B cell (primary cell): ENCODE data around the gene PCDH10. TPM values are rescaled to one million over a fixed set of nuclear protein-coding genes. Genes with fewer than 3 reads are reported as not detected.

Experiments
- ATAC-seq: fragments of 200-7000 bp; cut with Tn5 transposase; one replicate; pipeline ENCODE4 v1.10.0; 2021; ENCODE audit warnings: low read depth, mild to moderate bottlenecking, moderate number of reproducible peaks, moderate library complexity
- CTCF ChIA-PET: fragments of 350-600 bp; sonication (Branson Sonifier 250); formaldehyde crosslinking; loops from one replicate; lab custom pipeline; 2021; ENCODE audit warnings: antibody characterized with exemption, inconsistent platforms; lab: Charles Lee
- POLR2A ChIA-PET: fragments of 350-600 bp; sonication (Branson Sonifier 250); formaldehyde crosslinking; loops from one replicate; lab custom pipeline; 2021; ENCODE audit warnings: antibody characterized with exemption; lab: Charles Lee
- DNase-seq: peaks from one replicate; pipeline ENCODE4 v3.0.0; 2013
- H2AFZ ChIP-seq: 2 replicates; pipeline ENCODE4 v1.6.1; 2012; ENCODE audit warnings: mild to moderate bottlenecking, low read depth, low read length; ENCODE audit not compliant: insufficient read depth, poor library complexity, severe bottlenecking
- H3K27ac ChIP-seq, 2 donors: 1 replicate in 1 of 2; 2 replicates in 1 of 2; pipeline ENCODE4 v1.5.1; 2012 to 2013; ENCODE audit warnings: low read length in 2 of 2, mild to moderate bottlenecking in 2 of 2, moderate library complexity in 1 of 2
- H3K27me3 ChIP-seq, 4 experiments: fragments of 200-600 bp in 1 of 4; sonication (generic) in 1 of 4; replicated peaks in 1 of 4; 1 replicate in 2 of 4; 2 replicates in 2 of 4; pipeline versions ENCODE4 v1.6.1 to v1.7.0; 2013 to 2016; ENCODE audit warnings: low read length in 3 of 4, mild to moderate bottlenecking in 2 of 4, mixed read lengths in 1 of 4, moderate library complexity in 1 of 4; ENCODE audit not compliant: insufficient read depth in 4 of 4, control insufficient read depth in 3 of 4; ENCODE audit errors: control extremely low read depth in 1 of 4
- H3K36me3 ChIP-seq, 2 experiments: replicated peaks in 1 of 2; 1 replicate in 1 of 2; 2 replicates in 1 of 2; pipeline versions ENCODE4 v1.6.1 to v1.7.1; 2013; ENCODE audit warnings: low read length in 1 of 2; ENCODE audit not compliant: insufficient read depth in 2 of 2, control insufficient read depth in 1 of 2; ENCODE audit errors: control extremely low read depth in 1 of 2, extremely low read depth in 1 of 2
- H3K4me1 ChIP-seq, 2 donors: fragments of 200-600 bp in 1 of 2; sonication (generic) in 1 of 2; 1 replicate in 1 of 2; 2 replicates in 1 of 2; pipeline versions ENCODE4 v1.5.1 to v1.6.1; 2013 to 2017; ENCODE audit warnings: low read length in 2 of 2; ENCODE audit not compliant: control insufficient read depth in 2 of 2, insufficient read depth in 2 of 2
- H3K4me2 ChIP-seq: replicated peaks from 2 replicates; pipeline ENCODE3; 2012; ENCODE audit warnings: mild to moderate bottlenecking, low read depth, low read length; ENCODE audit not compliant: poor library complexity, severe bottlenecking
- H3K4me3 ChIP-seq, 5 experiments: fragments of 200-600 bp in 1 of 5; sonication (generic) in 1 of 5; 1 replicate in 3 of 5; 2 replicates in 2 of 5; pipeline versions ENCODE4 v1.5.1 to v1.7.0; 2011 to 2016; ENCODE audit warnings: low read length in 4 of 5, mild to moderate bottlenecking in 4 of 5, low read depth in 2 of 5, control low read depth in 1 of 5, moderate library complexity in 1 of 5; ENCODE audit not compliant: insufficient read depth in 1 of 5; ENCODE audit errors: control extremely low read depth in 1 of 5, extremely low read depth in 1 of 5
- H3K79me2 ChIP-seq: fragments of 200-600 bp; sonication (generic); one replicate; pipeline ENCODE4 v1.6.0; 2016; ENCODE audit warnings: low read length; ENCODE audit not compliant: control insufficient read depth, insufficient read depth
- H3K9ac ChIP-seq: fragments of 200-600 bp; sonication (generic); 2 replicates; pipeline ENCODE4 v1.6.1; 2017; ENCODE audit warnings: mild to moderate bottlenecking, low read length, moderate library complexity
- H3K9me3 ChIP-seq, 3 donors: one replicate each; pipeline versions ENCODE4 v1.6.1 to v1.7.1; 2013; ENCODE audit warnings: low read length in 2 of 3; ENCODE audit not compliant: control insufficient read depth in 2 of 3, insufficient read depth in 1 of 3; ENCODE audit errors: control extremely low read depth in 1 of 3
- H4K20me1 ChIP-seq: 2 replicates; pipeline ENCODE4 v1.6.0; 2012; ENCODE audit warnings: mild to moderate bottlenecking, low read length; ENCODE audit not compliant: insufficient read depth, control insufficient read depth, poor library complexity, severe bottlenecking
- H3K27ac Mint-ChIP-seq: one replicate; pipeline ENCODE4 v1.8.0; 2021; ENCODE audit warnings: mixed read lengths
- H3K27me3 Mint-ChIP-seq: one replicate; pipeline ENCODE4 v1.8.0; 2021; ENCODE audit warnings: mixed read lengths
- H3K4me1 Mint-ChIP-seq: one replicate; pipeline ENCODE4 v1.8.0; 2021; ENCODE audit warnings: mixed read lengths
- H3K4me3 Mint-ChIP-seq: one replicate; pipeline ENCODE4 v1.8.0; 2021; ENCODE audit warnings: mixed read lengths
- H3K9me3 Mint-ChIP-seq: one replicate; pipeline ENCODE4 v1.8.0; 2022; ENCODE audit warnings: mixed read lengths; ENCODE audit not compliant: insufficient read depth
- CTCF ChIP-seq: fragments of 200-600 bp; IDR thresholded peaks from one replicate; pipeline ENCODE4 v1.8.0; 2022; ENCODE audit warnings: antibody characterized with exemption, mild to moderate bottlenecking
- EZH2 ChIP-seq: IDR thresholded peaks from 2 replicates; pipeline ENCODE4 v1.6.1; 2012; ENCODE audit warnings: borderline replicate concordance, low read depth, mild to moderate bottlenecking, moderate library complexity, low read length; ENCODE audit not compliant: insufficient read depth, poor library complexity, severe bottlenecking
- WGBS: methylation state at CpG from one replicate; pipeline ENCODE4 v1.1.5; 2013; ENCODE audit warnings: missing lambda C conversion rate; ENCODE audit not compliant: insufficient coverage; 5-methylcytosine and 5-hydroxymethylcytosine counted together
- intact Hi-C: fragments of 100-400 bp; cut with micrococcal nuclease; formaldehyde crosslinking; loops from one replicate; pipeline ENCODE4 v1.10.0; 2022
- polyA plus RNA-seq: library from polyadenylated mRNA; depleted of rRNA; stranded (reverse); fragments of >200 nt; gene quantifications from 2 replicates; pipeline ENCODE4 v1.2.3, GENCODE V29; 2012
- total RNA-seq, 2 donors: library from RNA; stranded (reverse); fragments of 120-200 nt in 1 of 2; gene quantifications; 1 replicate in 1 of 2; 2 replicates in 1 of 2; pipeline versions ENCODE4 v1.2.3 to v1.2.4, GENCODE V29; 2013 to 2022

The PCDH10 gene
- total and polyA plus RNA-seq, 2 donors (not counting 1 experiment from before 2014, with no cell fraction given) = not detected

DNA sequence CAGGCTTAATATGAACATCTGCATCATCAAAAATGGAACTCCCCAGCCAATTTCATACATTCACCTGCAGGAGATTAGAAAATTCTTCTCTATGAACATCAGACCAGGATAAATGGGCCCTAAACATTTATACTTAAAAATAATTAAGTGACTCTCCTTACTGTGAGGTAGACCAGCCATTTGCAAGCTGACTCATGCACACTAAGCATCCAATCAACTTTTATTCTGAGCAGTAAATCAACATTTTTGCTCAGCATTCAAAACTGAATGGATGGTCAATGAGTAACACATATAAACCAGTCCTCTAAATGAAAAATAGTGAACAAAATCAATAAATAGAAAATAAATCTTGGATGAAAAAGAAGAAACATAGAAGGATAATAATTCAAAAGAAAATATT lies 19.9 kb upstream of the PCDH10 start:
- TF ChIP-seq CTCF = no peak
- TF ChIP-seq EZH2 = no peak
- Histone ChIP-seq H3K4me2 (no peak overlapping the region), H2AFZ (no peak overlapping the region), H3K79me2 (no peaks in the 10 kb centered on the region), H3K9me3 (peaks cover 0 to 10% (median 0%) of the 10 kb centered on the region in 3 donors), H3K4me1 (no peaks in the 10 kb centered on the region), H4K20me1 (no peaks in the 10 kb centered on the region), H3K9ac (no peak overlapping the region), H3K36me3 (no peaks in the 10 kb centered on the region), H3K27me3 (no peaks in the 10 kb centered on the region), H3K27ac (no peak overlapping the region), H3K4me3 (no peak overlapping the region)
- Mint-ChIP-seq H3K4me1 (no peaks in the 10 kb centered on the region), H3K4me3 (no peak overlapping the region), H3K9me3 (no peaks in the 10 kb centered on the region), H3K27me3 (no peaks in the 10 kb centered on the region), H3K27ac (no peak overlapping the region)
- ChIA-PET POLR2A (no interaction called here), CTCF (no interaction called here)
- DNase-seq = no peak
- no peak for ATAC-seq
- intact Hi-C loops = no loop called here

DNA sequence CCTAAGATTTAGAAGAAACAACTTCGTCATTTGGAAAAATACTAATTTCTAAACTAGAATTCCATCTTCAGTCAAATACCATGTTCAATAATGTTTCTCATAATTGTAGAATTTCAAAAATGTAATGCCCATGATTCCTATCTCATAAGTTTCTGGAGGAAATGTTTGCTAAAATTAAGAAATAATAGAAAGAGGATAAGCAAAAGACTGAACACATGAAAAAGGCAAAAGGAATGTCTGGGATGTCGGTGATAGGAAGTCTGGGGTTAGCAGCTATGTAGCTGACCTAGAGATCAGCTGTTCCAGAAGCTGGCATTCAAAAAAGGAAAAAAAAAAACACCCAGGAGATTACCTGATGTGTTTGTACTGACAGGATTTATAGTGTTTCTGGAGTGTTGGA lies 18.9 kb upstream of the PCDH10 start:
- H3K27ac ChIP-seq = no peak overlapping the region
- H3K4me3 ChIP-seq = no peak overlapping the region
- Mint-ChIP-seq H3K27ac (no peak overlapping the region), H3K4me3 (no peak overlapping the region), H3K27me3 (no peaks in the 10 kb centered on the region), H3K9me3 (no peaks in the 10 kb centered on the region), H3K4me1 (no peaks in the 10 kb centered on the region)
- no peaks in the 10 kb centered on the region for H3K36me3 ChIP-seq
- TF ChIP-seq EZH2 (no peak), CTCF (no peak)
- no peak overlapping the region for H2AFZ ChIP-seq
- DNase-seq = no peak
- WGBS = 89% methylated on average over 1 of the region's 2 CpGs
- no peak for ATAC-seq
- H3K4me1 ChIP-seq = no peaks in the 10 kb centered on the region
- POLR2A ChIA-PET = no interaction called here
- no peak overlapping the region for H3K4me2 ChIP-seq
- H3K79me2 ChIP-seq = no peaks in the 10 kb centered on the region
- no peaks in the 10 kb centered on the region for H3K27me3 ChIP-seq
- no peaks in the 10 kb centered on the region for H4K20me1 ChIP-seq
- peaks cover 0 to 5% (median 0%) of the 10 kb centered on the region in 3 donors for H3K9me3 ChIP-seq
- intact Hi-C loops = no loop called here
- no peak overlapping the region for H3K9ac ChIP-seq
- CTCF ChIA-PET = no interaction called here
